ENCODE measurements around the gene CROCC2. TPM values are rescaled to one million over a fixed set of nuclear protein-coding genes. Genes with fewer than 3 reads are reported as not detected.

The CROCC2 gene
- total RNA-seq, 6 donors from 2014 or later: 0.23 to 17.8 (median 7.6) TPM

DNA sequence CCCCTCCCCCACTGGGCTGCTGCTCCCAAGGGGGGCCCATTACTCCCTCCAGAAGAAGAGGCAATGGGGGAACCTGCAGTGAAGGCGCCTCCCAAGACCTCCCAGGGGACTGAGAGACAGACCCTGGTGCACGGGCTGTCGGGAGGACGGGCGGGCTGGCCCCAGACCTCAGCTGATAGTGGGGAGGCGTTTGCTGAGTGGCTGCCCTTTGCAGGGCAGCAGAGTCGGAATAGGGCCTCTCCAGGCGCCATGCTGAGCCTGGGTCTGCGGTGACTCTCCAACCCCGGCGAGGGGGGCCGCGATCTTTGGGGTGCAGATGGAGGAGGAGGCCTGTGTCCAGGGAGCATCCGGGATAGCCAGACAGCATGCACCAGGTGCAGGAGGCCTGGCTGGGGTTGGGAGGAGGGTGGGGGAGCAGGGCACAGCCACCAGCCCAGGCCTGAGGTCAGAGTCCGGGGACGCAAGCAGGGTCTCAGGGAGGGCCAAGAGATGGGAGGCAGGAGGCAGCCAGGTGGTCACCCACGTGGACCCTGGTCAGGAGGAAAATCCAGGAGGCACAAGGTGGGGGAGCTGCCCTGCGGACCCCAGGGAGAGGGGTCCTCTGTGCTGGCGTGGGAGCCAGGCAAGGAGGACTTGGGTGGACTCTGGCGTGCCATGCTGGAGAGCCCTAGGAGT is 11.0 kb downstream of the CROCC2 start:
- peak in 1 of 2 donors; percentile 71 for DNase-seq
- no peak for TF ChIP-seq EP300 (IDR thresholded peaks at IDR 0.05)
- TF ChIP-seq POLR2A (IDR thresholded peaks at IDR 0.05): no peak
- TF ChIP-seq, protein P1, sequence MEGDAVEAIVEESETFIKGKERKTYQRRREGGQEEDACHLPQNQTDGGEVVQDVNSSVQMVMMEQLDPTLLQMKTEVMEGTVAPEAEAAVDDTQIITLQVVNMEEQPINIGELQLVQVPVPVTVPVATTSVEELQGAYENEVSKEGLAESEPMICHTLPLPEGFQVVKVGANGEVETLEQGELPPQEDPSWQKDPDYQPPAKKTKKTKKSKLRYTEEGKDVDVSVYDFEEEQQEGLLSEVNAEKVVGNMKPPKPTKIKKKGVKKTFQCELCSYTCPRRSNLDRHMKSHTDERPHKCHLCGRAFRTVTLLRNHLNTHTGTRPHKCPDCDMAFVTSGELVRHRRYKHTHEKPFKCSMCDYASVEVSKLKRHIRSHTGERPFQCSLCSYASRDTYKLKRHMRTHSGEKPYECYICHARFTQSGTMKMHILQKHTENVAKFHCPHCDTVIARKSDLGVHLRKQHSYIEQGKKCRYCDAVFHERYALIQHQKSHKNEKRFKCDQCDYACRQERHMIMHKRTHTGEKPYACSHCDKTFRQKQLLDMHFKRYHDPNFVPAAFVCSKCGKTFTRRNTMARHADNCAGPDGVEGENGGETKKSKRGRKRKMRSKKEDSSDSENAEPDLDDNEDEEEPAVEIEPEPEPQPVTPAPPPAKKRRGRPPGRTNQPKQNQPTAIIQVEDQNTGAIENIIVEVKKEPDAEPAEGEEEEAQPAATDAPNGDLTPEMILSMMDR (IDR thresholded peaks at IDR 0.05): no peak
- TF ChIP-seq POLR2AphosphoS5 (IDR thresholded peaks at IDR 0.05): no peak

DNA sequence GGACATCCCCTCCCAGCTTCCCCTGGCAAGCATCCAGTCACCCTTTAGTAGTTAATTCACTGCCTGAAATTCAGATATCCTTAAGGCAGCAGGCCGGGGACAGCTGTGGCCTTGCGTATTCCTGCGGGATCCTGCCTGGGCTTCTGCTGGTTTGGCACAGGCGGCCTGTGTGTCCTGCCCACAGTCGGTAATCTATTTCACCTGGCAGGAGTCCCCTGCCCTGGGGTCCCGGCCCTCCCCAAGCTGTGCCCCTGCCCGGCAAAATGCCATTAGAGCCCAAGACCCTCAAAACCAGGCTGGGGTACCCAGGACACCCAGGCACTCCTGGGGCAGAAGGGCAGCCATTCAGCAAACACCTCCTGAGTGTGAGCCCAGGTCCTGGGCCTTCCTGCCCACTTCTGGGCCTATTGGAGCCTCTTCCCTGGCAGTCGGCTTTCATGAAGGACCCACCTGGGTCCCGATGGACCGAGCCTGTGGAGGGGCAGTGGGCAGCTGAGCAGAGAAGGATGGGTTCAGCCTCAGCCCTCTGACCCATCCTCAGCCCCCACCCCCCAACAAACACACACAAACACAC is 11.6 kb downstream of the CROCC2 start:
- H3K36me3 ChIP-seq: no peaks in the 10 kb centered on the region
- H3K27me3 ChIP-seq: peaks cover 0 to 5% (median 0%) of the 10 kb centered on the region in 4 donors
- no peak overlapping the region for H3K4me3 ChIP-seq
- no peak for TF ChIP-seq POLR2A (IDR thresholded peaks at IDR 0.05)
- no peak for TF ChIP-seq POLR2AphosphoS5 (IDR thresholded peaks at IDR 0.05)
- TF ChIP-seq EP300 (IDR thresholded peaks at IDR 0.05): no peak
- TF ChIP-seq, protein P1 (IDR thresholded peaks at IDR 0.05): no peak
- H3K27ac ChIP-seq: peak overlapping the region in 1 of 4 donors; percentile 49
- ATAC-seq (ENCODE audit: low FRiP score in 2 of 2): no peak
- no peaks in the 10 kb centered on the region for H3K9me3 ChIP-seq
- 84 to 97% methylated on average over 6 to 10 of the region's 10 CpGs for WGBS, 2 donors
- DNase-seq: peak; percentile 20 to 42
- peaks cover 21 to 33% (median 26%) of the 10 kb centered on the region in 4 donors for H3K4me1 ChIP-seq

More for the DNA sequence above, 11.0 kb downstream of the CROCC2 start:
- no peak for ATAC-seq (ENCODE audit: low FRiP score in 2 of 2)
- Histone ChIP-seq H3K4me1 (peaks cover 21 to 33% (median 26%) of the 10 kb centered on the region in 4 donors), H3K27me3 (peaks cover 0 to 5% (median 0%) of the 10 kb centered on the region in 4 donors), H3K36me3 (no peaks in the 10 kb centered on the region), H3K27ac (peak overlapping the region in 2 of 4 donors; percentile 37 to 49), H3K9me3 (no peaks in the 10 kb centered on the region), H3K4me3 (no peak overlapping the region)
- 89 to 94% methylated on average over 3 to 10 of the region's 20 CpGs for WGBS, 2 donors

DNA sequence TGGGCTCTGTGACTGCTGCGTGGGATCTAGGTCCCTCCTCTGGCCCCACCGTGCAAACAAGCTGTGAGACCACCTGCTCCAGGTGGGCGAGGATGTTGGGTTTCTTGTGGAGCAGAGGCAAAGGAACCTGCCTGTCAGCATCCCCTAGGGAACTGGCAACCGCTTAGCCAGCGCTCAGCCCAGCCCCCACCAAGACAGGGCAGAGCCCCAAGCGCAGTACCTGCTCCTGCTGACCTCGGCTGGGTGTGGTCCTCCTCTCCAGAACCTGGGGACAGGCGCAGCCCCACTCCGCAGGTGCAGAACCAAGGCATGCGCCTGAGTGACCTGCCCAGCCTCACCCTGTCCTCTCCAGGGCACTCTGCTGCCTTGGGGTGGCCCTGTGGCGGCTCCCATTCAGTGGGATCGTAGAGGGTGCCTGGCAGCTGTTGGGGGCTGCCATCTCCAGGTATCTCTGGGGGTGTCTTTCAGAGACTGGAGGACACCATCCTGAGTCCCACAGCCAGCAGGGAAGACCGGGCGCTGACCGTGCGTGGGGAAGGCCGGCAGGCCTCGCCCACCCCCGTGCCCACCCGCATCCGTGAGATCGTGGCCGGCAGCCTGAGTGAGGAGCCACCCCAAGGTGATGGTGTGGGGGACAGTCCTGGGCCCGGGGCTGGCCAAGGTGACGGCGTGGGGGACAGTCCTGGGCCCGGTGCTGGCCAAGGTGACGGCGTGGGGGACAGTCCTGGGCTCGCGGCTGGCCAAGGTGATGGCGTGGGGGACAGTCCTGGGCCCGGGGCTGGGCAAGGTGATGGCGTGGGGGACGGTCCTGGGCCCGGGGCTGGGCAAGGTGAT is 12.3 kb downstream of the CROCC2 start:
- 84 to 87% methylated on average over 14 to 29 of the region's 36 CpGs for WGBS, 2 donors
- Histone ChIP-seq H3K9me3 (no peaks in the 10 kb centered on the region), H3K36me3 (no peaks in the 10 kb centered on the region), H3K27ac (no peak overlapping the region), H3K4me1 (peaks cover 15 to 29% (median 21%) of the 10 kb centered on the region in 4 donors), H3K27me3 (peaks cover 0 to 5% (median 0%) of the 10 kb centered on the region in 4 donors), H3K4me3 (no peak overlapping the region)
- ATAC-seq (ENCODE audit: low FRiP score in 2 of 2) (no peak), DNase-seq (peak; percentile 16 to 70)
- TF ChIP-seq POLR2AphosphoS5 (IDR thresholded peaks at IDR 0.05) (no peak), EP300 (IDR thresholded peaks at IDR 0.05) (no peak)

DNA sequence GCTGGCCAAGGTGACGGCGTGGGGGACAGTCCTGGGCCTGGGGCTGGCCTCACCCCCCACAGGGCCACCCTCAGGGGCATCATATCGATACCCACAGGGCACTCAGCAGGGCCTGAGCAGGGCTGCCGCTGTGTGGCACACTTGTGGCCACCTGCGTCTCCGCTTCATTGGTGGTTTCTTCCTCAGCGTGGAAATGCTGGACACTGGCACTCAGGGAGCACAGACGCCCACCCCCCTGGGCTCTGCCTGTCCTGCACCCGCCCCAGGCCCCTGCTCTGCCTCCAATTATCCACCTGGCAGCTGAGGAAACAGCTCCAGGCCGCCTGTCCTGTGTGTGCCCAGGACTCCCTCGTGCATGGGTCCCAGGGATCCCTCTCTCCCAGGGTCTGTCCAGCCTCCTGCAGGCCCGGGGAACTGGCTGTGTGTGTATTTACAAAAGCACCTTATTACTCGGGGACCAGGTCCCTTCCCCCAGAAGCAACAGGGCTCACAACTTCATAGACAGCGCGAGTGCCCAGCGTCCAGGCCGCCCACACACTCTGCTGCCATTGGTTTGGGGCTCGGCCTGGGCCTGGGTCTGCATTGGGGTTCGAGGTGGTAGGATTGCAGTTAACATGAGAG is 13.1 kb downstream of the CROCC2 start:
- H3K4me1 ChIP-seq: peaks cover 7 to 23% (median 13%) of the 10 kb centered on the region in 4 donors
- no peak for ATAC-seq (ENCODE audit: low FRiP score in 2 of 2)
- H3K27ac ChIP-seq: no peak overlapping the region
- peak in 1 of 2 donors; percentile 68 for DNase-seq
- WGBS, 2 donors: 85 to 100% methylated on average over 4 to 18 of the region's 19 CpGs
- no peaks in the 10 kb centered on the region for H3K9me3 ChIP-seq
- no peaks in the 10 kb centered on the region for H3K36me3 ChIP-seq
- TF ChIP-seq POLR2A (IDR thresholded peaks at IDR 0.05): no peak
- TF ChIP-seq, protein P1 (IDR thresholded peaks at IDR 0.05): no peak
- peaks cover 0 to 5% (median 0%) of the 10 kb centered on the region in 4 donors for H3K27me3 ChIP-seq
- no peak overlapping the region for H3K4me3 ChIP-seq
